CD4-positive, alpha-beta T cell treated with Interleukin-1 beta for 1 hour (primary cell): ENCODE data around the gene SAMD5.
"Not testable (repeated sequence)": the region's sequence is repeated elsewhere in the genome, so short reads cannot be mapped to it uniquely, and the experiment has no call there.

Experiments
- DNase-seq, 2 donors: peaks; one replicate each; pipeline ENCODE4 v3.0.0-alpha.2; 2020 to 2022

The SAMD5 gene

GRCh38 chr6:147530132-147531060 lies 21.9 kb downstream of the SAMD5 start:
- DNase-seq: no peak

- no peak for DNase-seq
These were observed 22.8 kb downstream of the SAMD5 start for GRCh38 chr6:147531321-147531720.

DNA sequence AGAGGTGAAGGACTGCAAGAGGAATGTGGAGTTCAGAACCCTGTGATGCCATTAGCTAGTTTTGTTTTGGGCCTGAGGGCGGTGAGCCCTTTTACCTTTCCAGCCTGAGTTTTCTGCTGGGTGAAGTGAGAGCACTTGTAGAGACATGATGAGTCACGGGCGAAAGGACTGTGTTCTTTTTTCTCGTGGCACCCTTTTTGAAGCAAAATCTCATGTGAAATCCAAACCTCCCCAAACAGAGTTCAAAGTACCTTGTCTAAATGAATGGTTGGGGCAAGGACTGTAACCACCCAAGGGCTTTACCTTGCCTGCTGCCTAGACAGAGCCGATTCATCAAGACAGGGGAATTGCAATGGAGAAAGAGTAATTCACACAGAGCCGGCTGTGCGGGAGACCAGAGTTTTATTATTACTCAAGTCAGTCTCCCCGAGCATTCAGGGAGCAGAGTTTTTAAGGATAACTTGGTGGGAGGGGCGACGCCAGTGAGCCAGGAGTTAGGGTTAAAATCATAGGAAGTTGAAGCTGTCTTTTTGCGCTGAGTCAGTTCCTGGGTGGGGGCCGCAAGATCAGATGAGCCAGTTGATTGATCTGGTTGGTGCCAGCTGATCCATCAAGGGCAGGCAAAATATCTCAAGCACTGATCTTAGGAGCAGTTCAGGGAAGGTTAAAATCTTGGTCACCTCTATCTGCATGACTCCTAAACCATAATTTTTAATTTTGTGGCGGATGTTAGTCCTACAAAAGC lies 25.8 kb downstream of the SAMD5 start:
- no peak for DNase-seq

DNA sequence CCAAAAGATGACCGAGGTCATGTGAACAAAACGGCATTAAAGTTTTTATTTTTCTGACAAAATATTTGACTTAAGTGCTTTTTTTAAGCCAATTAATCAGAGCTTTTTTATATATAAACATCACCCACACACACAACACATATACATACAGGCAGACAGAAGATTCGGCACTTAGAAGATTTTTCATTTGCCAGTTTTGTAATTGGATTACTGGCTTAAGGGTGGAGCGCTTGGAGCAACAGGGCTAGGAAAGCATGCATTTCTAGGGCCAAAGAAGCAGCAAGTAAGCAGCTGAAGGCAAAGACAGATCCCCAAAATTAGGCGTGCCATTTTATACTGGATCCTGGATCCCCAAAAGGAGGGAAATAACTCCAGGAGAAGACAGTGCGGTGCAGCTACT lies 30.3 kb downstream of the SAMD5 start:
- no peak for DNase-seq

- DNase-seq: no peak
These were observed 31.6 kb downstream of the SAMD5 start for GRCh38 chr6:147540075-147540474.

DNA sequence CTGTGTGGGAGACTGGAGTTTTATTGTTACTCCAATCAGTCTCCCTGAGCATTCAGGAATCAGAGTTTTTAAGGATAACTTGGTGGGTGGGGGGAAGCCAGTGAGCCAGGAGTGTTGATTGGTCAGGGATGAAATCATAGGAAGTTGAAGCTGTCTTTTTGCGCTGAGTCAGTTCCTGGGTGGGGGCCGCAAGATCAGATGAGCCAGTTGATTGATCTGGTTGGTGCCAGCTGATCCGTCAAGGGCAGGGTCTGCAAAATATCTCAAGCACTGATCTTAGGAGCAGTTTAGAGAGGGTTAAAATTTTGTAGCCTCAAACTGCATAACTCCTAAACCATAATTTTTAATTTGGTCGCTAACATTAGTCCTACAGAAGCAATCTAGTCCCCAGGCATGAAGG lies 33.9 kb downstream of the SAMD5 start:
- DNase-seq: not testable (repeated sequence)

GRCh38 chr6:147544420-147544819 lies 35.9 kb downstream of the SAMD5 start:
- DNase-seq: no peak

DNA sequence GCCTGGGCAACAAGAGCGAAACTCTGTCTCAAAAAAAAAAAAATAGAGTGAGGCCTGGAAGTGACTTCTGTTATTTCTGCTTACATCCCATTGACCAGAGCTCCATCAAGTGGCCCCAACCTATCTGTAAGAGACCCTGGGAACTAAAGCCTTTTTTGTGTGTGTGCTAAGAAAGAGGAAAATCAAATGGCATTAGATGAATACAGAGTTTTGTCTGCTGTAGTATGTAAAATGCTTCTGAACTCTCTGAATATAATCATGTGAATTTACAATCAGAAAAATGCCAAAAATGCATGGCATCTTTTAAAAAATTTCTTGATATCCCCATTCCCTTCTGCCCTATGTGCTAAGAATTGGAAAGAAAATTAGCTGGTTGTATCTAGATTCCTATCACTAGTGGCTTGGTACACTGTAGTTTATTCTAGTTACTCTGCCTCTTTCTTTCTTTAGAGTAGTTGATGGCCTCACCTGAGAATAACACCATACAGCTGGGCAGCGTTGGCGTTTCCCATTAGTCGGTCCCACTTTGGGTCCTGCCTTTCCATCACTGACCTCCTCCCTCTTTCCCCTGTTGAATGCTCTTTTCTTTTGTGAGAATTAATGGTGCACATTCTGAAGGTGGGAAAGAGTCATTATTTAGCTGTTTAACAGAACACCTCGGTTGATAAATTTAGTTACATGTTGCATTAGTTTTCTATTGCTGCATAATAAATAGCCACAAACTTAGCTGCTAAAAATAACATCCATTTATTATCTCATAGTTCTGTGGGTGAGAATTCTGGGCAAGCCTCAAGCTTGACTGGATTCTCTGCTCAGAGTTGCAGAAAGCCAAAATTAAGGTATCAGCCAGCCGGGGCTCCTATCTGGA lies 38.2 kb downstream of the SAMD5 start:
- DNase-seq: no peak

DNA sequence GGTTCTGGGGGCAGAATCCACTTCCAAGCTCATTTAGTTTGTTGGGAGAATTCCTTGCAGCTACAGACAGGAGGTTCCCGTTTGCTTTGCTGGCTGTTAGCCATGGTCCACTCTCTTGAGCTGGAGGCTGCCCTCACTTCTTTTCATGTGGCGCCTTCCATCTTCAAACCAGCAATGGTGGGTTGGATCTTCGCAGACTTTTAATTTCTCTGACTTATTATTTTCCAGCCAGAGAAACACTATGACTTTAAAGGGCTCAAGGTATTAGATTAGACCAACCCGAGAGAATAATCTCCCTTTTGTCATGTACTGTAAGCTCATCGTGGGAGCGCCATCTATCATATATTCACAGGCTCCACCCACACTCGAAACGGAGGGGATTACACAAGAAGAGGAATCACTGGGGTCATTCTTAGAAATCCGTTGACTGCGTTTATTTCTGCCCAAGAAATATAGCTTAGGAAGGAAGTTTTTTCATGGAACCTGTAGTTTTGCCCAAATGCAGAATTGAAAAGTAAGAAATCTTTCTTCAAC lies 38.9 kb downstream of the SAMD5 start:
- DNase-seq: no peak

DNA sequence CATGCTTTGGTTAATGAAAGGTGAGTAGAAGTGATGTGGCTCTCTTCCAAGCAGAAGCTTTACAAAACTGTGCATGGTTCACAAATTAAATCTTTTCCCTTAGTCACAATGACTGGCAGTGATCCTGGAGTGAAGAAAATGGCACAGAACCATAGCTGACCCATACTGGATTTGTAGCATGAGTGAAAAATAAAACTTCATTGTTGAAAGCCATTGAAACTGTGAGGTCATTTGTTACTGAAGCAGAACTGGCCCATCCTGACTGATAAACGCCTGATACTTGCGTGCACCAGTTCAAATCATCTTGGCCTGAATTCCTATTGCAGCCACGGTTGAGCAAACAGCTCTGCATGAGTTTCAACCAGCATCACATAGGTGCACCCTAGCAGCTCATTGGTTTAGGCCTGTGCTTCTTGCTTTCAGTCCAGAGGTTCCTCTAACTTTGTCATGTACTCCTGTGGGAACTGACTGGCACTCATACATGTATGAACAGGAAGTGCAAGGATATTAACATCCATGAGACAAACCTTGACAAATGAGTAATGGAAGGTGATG lies 40.5 kb downstream of the SAMD5 start:
- no peak for DNase-seq

DNA sequence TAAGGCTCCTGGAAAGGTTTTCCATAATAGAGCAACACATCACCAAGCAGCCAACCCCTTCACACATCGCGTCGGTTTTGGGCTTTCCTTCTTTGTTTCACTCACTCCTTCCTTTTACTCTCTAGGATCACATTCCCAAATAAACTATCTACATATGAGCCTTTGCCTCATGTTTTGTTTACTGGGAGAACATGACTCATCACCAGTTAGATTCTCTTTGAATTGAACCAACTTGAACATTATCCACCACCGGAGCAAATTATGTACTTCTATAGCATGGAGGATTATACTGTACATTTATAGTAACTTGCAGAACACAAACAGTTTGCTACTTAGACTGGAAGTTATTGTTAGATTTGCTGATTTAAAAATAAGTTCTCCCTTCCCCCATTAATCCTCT lies 41.0 kb downstream of the SAMD5 start:
- DNase-seq: no peak

DNA sequence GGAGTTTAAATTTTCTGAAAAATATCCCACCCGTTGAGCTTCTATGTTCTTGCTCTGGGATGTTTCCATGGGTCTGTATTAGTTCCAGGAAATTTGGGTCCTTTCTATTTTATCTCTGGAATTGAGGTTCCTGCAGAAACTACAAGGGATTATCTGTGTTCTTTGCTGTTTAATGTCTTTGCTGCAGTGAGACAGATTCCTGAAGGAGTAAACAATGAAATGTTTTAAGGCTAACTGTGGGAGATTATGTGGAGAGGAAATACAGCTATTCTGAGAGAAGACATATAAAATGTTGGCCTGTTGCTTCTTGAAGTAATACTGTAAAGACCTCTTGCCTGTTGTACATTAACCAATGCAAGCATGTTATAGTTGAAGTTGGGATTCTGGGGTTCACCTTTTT lies 43.5 kb downstream of the SAMD5 start:
- no peak for DNase-seq

GRCh38 chr6:147553099-147553498 lies 44.6 kb downstream of the SAMD5 start:
- no peak for DNase-seq

- DNase-seq: no peak
These were observed 45.8 kb downstream of the SAMD5 start for GRCh38 chr6:147554281-147554680.

DNA sequence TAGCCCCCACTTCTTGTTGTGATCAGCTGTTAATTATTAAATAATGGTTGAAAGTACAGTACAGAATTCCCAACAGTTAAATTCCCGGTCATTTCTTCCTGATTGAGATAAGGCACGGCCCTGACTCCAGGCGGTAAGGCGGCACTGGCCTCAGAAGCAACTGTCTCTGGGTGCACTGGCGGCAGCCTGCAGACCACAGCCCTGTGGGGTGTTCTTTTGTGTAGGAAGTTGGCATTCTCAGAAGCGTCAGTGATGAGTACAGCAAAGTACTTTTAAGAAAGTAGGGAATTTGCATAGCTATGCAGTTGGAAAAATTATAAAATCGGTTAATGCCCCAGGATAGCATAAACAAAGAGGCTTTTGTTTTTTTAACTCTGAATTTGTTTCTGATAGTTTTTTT lies 50.5 kb downstream of the SAMD5 start:
- DNase-seq: no peak

DNA sequence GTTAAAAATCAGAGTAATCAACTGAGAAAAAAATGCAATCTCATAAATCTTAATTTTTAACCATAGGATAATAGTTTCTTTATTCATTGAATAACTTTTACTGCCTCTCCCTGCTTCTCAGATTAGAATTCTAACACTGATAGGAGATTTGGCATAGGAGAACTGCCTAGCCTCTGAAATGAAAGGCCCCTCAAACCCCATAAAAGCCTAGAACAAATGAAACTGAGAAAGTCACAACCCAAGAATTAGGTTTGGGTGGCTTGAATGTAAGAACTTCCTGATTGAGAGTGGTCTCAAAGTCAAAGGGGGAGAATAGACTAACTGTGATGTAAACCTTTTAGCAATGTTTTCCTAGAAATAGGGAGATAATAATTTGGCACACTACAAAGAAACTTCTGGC lies 52.2 kb downstream of the SAMD5 start:
- no peak for DNase-seq

GRCh38 chr6:147561726-147562125 lies 53.2 kb downstream of the SAMD5 start:
- DNase-seq: no peak

- no peak for DNase-seq
These were observed 55.0 kb downstream of the SAMD5 start for GRCh38 chr6:147563472-147563871.

GRCh38 chr6:147564556-147564955 lies 56.1 kb downstream of the SAMD5 start:
- no peak for DNase-seq

DNA sequence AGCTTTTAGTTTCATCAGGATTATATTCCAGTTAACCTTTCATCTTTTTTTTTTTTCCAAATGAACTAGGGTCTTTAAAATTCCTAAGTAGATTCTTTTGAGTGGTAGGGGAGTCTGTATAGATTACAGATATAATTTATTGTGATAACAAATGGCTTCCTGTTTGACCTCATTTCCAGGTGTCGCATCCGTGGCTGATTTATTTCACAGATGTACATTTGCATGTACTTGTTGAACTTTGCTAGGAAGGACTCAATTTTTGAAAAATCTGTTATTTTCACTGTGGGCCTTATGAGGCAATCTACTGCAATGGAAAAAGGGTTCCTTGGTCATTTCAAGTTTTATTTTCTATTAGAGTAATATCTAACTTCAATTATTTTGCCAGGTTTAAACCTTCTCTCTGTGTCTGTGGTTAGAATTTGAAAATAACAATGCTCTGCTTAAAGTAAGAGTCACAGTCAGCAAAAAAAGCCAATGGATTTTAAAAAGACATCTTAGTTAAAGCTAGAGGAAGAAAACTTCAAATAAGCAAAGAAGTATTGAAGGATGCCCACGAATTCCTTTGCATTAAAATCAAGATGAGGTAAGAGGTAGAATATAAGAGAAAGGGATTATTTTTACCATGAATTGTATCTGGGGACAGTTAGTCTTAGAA lies 57.9 kb downstream of the SAMD5 start:
- DNase-seq: no peak

- no peak for DNase-seq
These were observed 58.8 kb downstream of the SAMD5 start for GRCh38 chr6:147567141-147567805.
